SJSA1 (cell line): Measurements from ENCODE around the gene CCNB2. TPM values are rescaled to one million over a fixed set of nuclear protein-coding genes. Genes with fewer than 3 reads are reported as not detected.
"Not testable (repeated sequence)": the region's sequence is repeated elsewhere in the genome, so short reads cannot be mapped to it uniquely, and the experiment has no call there.

ENCODE experiments used
- DNase-seq, 2 experiments: peaks; one replicate each; pipeline ENCODE4 v3.0.0-alpha.2; 2015 to 2020; ENCODE audit warnings: low spot score in 2 of 2, low read depth in 1 of 2
- H3K27ac ChIP-seq: fragments of 250-450 bp; sonication (Bioruptor Pico); 2 replicates; pipeline ENCODE4 v1.5.1; 2020; ENCODE audit warnings: mild to moderate bottlenecking, moderate library complexity
- H3K27me3 ChIP-seq: fragments of 250-450 bp; sonication (Bioruptor Pico); replicated peaks from 2 replicates; pipeline ENCODE4 v1.5.1; 2020; ENCODE audit warnings: mild to moderate bottlenecking, moderate library complexity
- H3K36me3 ChIP-seq: fragments of 250-450 bp; sonication (Bioruptor Pico); 2 replicates; pipeline ENCODE4 v1.5.1; 2020; ENCODE audit warnings: mild to moderate bottlenecking
- H3K4me1 ChIP-seq: fragments of 250-450 bp; sonication (Bioruptor Pico); replicated peaks from 2 replicates; pipeline ENCODE4 v1.6.1; 2021; ENCODE audit warnings: mild to moderate bottlenecking
- H3K4me3 ChIP-seq: fragments of 250-450 bp; sonication (Bioruptor Pico); 2 replicates; pipeline ENCODE4 v1.5.1; 2020; ENCODE audit warnings: mild to moderate bottlenecking
- H3K9me3 ChIP-seq: fragments of 250-450 bp; sonication (Bioruptor Pico); replicated peaks from 2 replicates; pipeline ENCODE4 v1.5.1; 2020; ENCODE audit warnings: mild to moderate bottlenecking
- total RNA-seq: library from RNA; depleted of rRNA; stranded (reverse); fragments of >200 nt; shearing (Covaris generic); gene quantifications from 2 replicates; pipeline ENCODE4 v1.2.3, GENCODE V29; 2014

Gene CCNB2
- total RNA-seq, 1 experiment from 2014 or later = 127 TPM

DNA sequence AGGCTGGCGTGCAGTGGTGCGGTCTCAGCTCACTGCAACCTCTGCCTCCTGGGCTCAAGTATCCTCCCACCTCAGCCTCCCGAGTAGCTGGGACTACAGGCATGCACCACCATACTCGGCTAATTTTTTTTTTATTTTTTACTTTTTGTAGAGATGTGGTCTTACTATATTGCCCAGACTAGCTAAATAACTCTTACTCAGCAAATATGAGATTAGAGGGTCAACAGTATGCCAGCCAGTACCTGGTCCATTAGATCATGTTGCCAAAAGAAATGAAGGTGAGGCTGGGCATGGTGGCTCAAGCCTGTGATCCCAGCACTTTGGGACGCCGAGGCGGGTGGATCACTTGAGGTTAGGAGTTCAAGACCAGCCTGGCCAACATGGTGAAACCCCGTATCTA, 57.1 kb downstream of the CCNB2 start:
- DNase-seq, H3K9me3 ChIP-seq: not testable (repeated sequence)
- H3K36me3 ChIP-seq = peaks cover 64% of the 10 kb centered on the region

DNA sequence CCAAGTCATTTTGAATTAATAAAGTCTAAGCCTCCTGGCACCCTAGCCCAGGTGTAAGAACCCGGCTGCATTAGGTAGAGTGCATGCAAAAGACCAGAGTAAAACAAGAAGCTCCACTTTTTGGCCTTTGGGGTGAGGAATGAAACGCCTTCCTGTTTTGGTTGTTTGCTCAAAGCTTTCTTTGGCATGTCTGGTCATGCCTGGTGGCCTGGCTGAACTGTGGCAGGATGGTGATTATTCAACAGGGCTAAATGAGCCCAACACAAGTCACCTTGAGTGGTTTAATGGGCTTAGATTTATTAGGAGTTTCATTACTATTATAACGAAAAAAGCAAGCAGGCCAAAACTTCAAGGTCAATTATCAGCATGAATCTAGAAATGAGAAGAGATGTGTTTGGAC, 60.8 kb downstream of the CCNB2 start:
- no peak overlapping the region for H3K4me3 ChIP-seq
- no peak for DNase-seq
- no peaks in the 10 kb centered on the region for H3K9me3 ChIP-seq
- peaks cover 56% of the 10 kb centered on the region for H3K36me3 ChIP-seq
- H3K27ac ChIP-seq = no peak overlapping the region
- no peaks in the 10 kb centered on the region for H3K27me3 ChIP-seq
- peaks cover 25% of the 10 kb centered on the region for H3K4me1 ChIP-seq

More for the DNA sequence above, 57.1 kb downstream of the CCNB2 start:
- not testable (repeated sequence) for H3K27me3 ChIP-seq, H3K27ac ChIP-seq, H3K4me3 ChIP-seq, H3K4me1 ChIP-seq

- no peak overlapping the region for H3K4me3 ChIP-seq
- no peak overlapping the region for H3K27ac ChIP-seq
- peaks cover 29% of the 10 kb centered on the region for H3K4me1 ChIP-seq
- no peaks in the 10 kb centered on the region for H3K27me3 ChIP-seq
- DNase-seq = no peak
- no peaks in the 10 kb centered on the region for H3K9me3 ChIP-seq
- H3K36me3 ChIP-seq = peaks cover 56% of the 10 kb centered on the region
Observed at GRCh38 chr15:59166166-59166565, 61.2 kb downstream of the CCNB2 start.

GRCh38 chr15:59166601-59167265, 61.8 kb downstream of the CCNB2 start:
- no peaks in the 10 kb centered on the region for H3K9me3 ChIP-seq
- H3K4me3 ChIP-seq = no peak overlapping the region
- H3K4me1 ChIP-seq = peaks cover 29% of the 10 kb centered on the region
- H3K27me3 ChIP-seq = no peaks in the 10 kb centered on the region
- peaks cover 56% of the 10 kb centered on the region for H3K36me3 ChIP-seq
- DNase-seq = no peak
- no peak overlapping the region for H3K27ac ChIP-seq

GRCh38 chr15:59168536-59168935, 63.6 kb downstream of the CCNB2 start:
- DNase-seq = no peak
- no peaks in the 10 kb centered on the region for H3K9me3 ChIP-seq
- H3K4me3 ChIP-seq = no peak overlapping the region
- H3K4me1 ChIP-seq = peaks cover 29% of the 10 kb centered on the region
- peak overlapping the region; percentile 76 for H3K27ac ChIP-seq
- peaks cover 63% of the 10 kb centered on the region for H3K36me3 ChIP-seq
- no peaks in the 10 kb centered on the region for H3K27me3 ChIP-seq

GRCh38 chr15:59169251-59169708, 64.3 kb downstream of the CCNB2 start:
- peak in 1 of 2 experiments; percentile 46 for DNase-seq
- Histone ChIP-seq H3K27me3 (no peaks in the 10 kb centered on the region), H3K36me3 (peaks cover 61% of the 10 kb centered on the region), H3K4me1 (peaks cover 35% of the 10 kb centered on the region), H3K9me3 (no peaks in the 10 kb centered on the region), H3K4me3 (no peak overlapping the region), H3K27ac (peak overlapping the region; percentile 76)

DNA sequence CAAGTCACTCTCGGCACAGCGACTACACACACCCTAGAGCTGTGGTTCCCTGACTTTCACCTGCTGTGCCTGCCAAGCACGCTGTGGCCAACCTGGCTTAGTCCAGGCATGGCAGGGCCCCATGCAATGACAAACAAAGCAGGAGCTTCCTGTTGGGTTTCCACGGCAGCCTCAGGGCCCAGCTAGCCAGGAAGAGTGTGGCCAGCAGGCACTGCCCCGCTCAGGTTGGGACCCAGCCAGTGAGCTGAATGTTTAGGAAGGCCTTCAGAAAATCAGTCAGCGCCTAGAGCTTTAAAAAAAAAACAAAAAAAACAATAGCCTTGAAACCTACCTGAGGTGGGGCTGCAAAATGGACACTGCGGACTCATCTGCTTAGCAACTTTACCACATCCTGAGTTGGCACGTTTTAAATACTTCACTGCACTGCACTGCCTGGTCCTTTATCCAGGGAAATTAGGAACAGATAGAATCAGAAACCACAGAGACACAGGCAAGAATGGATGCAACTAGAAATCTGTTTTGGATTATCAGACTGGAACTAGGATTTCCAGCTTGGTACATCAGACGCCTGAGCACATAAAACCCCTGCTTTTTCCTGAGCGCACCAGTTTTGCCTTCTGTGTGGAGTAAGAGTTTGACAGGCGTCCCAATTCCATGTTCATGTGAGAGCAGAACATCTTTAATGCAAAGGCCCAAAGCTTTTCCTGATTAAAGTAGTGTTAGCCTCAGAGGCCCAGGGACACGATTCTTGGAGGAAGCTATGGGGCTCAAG, 65.5 kb downstream of the CCNB2 start:
- Histone ChIP-seq H3K9me3 (no peaks in the 10 kb centered on the region), H3K4me1 (peaks cover 47% of the 10 kb centered on the region), H3K27ac (peak overlapping the region; percentile 76), H3K36me3 (peaks cover 56% of the 10 kb centered on the region), H3K4me3 (no peak overlapping the region), H3K27me3 (no peaks in the 10 kb centered on the region)
- peak in 1 of 2 experiments; percentile 21 for DNase-seq

DNA sequence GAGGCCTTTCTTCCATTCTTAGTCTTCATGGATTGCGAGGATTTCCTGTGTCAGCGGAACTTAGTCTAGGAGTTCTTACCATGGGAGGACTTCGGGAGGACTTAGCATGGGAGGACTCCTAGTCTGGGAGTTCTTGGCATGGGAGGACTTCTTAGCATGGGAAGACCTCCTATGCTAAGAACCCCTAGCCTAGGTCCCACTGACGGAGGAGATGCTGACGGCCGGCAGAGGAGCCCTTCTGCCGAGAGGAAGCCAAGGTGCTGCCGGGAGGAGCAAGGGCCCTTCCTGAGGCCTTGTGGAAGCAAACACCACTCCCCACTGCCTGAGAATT, 66.1 kb downstream of the CCNB2 start:
- H3K9me3 ChIP-seq = no peaks in the 10 kb centered on the region
- H3K27ac ChIP-seq = no peak overlapping the region
- H3K4me1 ChIP-seq = peaks cover 53% of the 10 kb centered on the region
- no peak overlapping the region for H3K4me3 ChIP-seq
- no peak for DNase-seq
- H3K36me3 ChIP-seq = peaks cover 55% of the 10 kb centered on the region
- H3K27me3 ChIP-seq = no peaks in the 10 kb centered on the region

- peaks cover 64% of the 10 kb centered on the region for H3K4me1 ChIP-seq
- no peaks in the 10 kb centered on the region for H3K9me3 ChIP-seq
- DNase-seq = no peak
- H3K36me3 ChIP-seq = peaks cover 57% of the 10 kb centered on the region
- no peak overlapping the region for H3K27ac ChIP-seq
- H3K4me3 ChIP-seq = no peak overlapping the region
- H3K27me3 ChIP-seq = no peaks in the 10 kb centered on the region
Observed at GRCh38 chr15:59172289-59172901, 67.4 kb downstream of the CCNB2 start.

- H3K27ac ChIP-seq = no peak overlapping the region
- H3K36me3 ChIP-seq = peaks cover 57% of the 10 kb centered on the region
- DNase-seq = no peak
- no peaks in the 10 kb centered on the region for H3K9me3 ChIP-seq
- peaks cover 64% of the 10 kb centered on the region for H3K4me1 ChIP-seq
- no peaks in the 10 kb centered on the region for H3K27me3 ChIP-seq
- no peak overlapping the region for H3K4me3 ChIP-seq
Observed at GRCh38 chr15:59173194-59173593, 68.2 kb downstream of the CCNB2 start.

DNA sequence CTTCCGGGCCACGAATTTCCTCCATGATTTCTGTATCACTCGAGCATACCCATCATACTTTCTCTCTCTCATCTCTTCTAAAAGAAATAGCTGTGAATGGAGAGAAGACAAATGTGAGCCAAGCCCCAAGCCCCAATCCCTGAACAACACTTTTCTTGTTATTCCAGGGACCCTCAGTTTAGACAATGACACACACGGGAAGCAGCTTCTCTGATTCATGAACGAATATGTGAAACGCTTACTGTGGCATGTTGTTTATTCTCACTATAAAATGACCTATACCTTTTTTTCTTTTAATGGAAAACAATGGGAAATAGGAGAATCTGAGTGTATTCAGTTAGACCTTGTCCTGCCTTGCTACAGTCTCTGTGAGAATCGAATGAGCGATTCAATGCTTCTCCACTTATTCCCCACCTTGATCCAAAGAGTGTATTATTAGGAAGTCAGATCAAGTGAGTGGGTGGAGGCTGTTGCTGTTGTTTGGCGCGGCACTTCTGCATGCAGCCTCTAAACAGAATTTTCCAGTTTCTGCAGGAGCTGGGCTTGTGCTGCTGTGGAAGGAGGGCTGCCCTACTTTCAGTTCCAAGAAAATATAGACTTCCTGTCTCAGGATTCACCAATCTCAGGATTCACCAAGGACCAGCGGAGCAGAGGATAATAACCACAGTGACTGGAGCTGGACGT, 69.3 kb downstream of the CCNB2 start:
- Histone ChIP-seq H3K27ac (peak overlapping the region; percentile 83), H3K4me1 (peaks cover 53% of the 10 kb centered on the region), H3K27me3 (no peaks in the 10 kb centered on the region), H3K4me3 (no peak overlapping the region), H3K9me3 (no peaks in the 10 kb centered on the region), H3K36me3 (peaks cover 57% of the 10 kb centered on the region)
- peak in 1 of 2 experiments; percentile 54 for DNase-seq
